Measurements from ENCODE around the gene SEC14L1.
"Not testable (repeated sequence)": the region's sequence is repeated elsewhere in the genome, so short reads cannot be mapped to it uniquely, and the experiment has no call there.

DNA sequence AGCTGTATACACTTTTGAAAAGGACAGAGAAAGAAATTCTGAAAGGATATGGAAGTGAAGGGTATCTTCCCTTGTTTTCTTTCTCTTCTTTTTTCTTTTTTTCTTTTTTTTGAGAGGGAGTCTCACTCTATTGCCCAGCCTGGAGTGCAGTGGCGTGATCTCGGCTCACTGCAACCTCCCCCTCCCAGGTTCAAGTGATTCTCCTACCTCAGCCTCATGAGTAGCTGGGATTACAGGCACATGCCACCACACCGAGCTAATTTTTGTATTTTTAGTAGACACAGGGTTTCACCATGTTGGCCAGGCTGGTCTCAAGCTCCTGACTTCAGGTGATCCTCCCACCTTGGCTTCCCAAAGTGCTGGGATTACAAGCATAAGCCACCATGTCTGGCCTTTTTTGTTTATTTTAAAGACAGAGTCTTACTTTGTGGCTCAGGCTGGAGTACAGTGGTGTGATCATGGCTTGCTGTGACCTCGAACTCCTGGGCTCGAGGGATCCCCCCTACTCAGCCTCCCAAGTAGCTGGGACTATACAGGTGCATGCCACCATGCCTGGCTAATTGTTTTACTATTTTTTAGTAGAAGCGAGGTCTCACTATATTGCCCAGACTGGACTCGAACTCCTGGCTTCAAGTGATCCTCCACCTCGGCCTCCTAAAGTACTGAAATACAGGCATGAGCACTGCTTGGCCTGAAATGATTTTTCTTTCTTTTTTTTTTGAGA is 38.2 kb upstream of the SEC14L1 start:
- not testable (repeated sequence) for TF ChIP-seq CTCF, POLR2A (IDR thresholded peaks at IDR 0.05)
